ENCODE data around the gene HCN1.

GRCh38 chr5:45279109-45279508 lies 417.1 kb downstream of the HCN1 start:
- no peak for TF ChIP-seq POLR2A (IDR thresholded peaks at IDR 0.05)
- no peak for TF ChIP-seq CTCF (IDR thresholded peaks at IDR 0.05)
